Measurements from ENCODE around the gene CWC22.
"Not testable (repeated sequence)": the region's sequence is repeated elsewhere in the genome, so short reads cannot be mapped to it uniquely, and the experiment has no call there.

Gene CWC22

DNA sequence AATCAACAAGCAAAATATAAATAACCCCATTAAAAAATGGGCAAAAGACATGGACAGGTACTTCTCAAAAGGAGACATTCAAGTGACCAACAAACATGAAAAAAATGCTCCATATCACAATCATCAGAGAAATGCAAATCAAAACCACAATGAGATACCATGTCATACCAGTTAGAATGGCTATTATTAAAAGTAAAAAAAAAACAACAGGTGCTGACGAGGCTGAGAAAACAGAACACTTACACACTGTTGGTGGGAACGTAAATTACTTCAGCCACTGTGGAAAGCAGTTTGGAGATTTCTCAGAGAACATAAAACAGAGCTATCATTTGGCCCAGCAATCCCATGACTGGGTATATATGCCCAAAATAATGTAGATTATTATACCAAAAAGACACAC lies 69.1 kb downstream of the CWC22 start:
- Histone ChIP-seq H3K9me3 (ENCODE audit: control insufficient read depth in 5 of 5, low read length in 5 of 5) (no peaks in the 10 kb centered on the region), H3K27ac (ENCODE audit: low read depth, low read length) (no peak overlapping the region), H3K36me3 (ENCODE audit: control insufficient read depth in 5 of 5, insufficient read depth in 5 of 5, low read length in 5 of 5) (peaks cover 0 to 22% (median 4%) of the 10 kb centered on the region in 5 donors), H3K4me3 (ENCODE audit: low read depth in 1 of 5, low read length in 5 of 5) (no peak overlapping the region), H3K9ac (ENCODE audit: low read length in 5 of 5) (no peak overlapping the region), H3K27me3 (ENCODE audit: control insufficient read depth in 5 of 5, insufficient read depth in 4 of 5, low read length in 5 of 5) (no peaks in the 10 kb centered on the region), H3K4me1 (ENCODE audit: control insufficient read depth in 5 of 5, insufficient read depth in 5 of 5, low read length in 5 of 5) (no peaks in the 10 kb centered on the region)

- Histone ChIP-seq H3K9ac (ENCODE audit: low read length in 5 of 5) (no peak overlapping the region), H3K27ac (ENCODE audit: low read depth, low read length) (no peak overlapping the region), H3K4me3 (ENCODE audit: low read depth in 1 of 5, low read length in 5 of 5) (no peak overlapping the region), H3K9me3 (ENCODE audit: control insufficient read depth in 5 of 5, low read length in 5 of 5) (no peaks in the 10 kb centered on the region), H3K36me3 (ENCODE audit: control insufficient read depth in 5 of 5, insufficient read depth in 5 of 5, low read length in 5 of 5) (peaks cover 0 to 13% (median 4%) of the 10 kb centered on the region in 5 donors), H3K27me3 (ENCODE audit: control insufficient read depth in 5 of 5, insufficient read depth in 4 of 5, low read length in 5 of 5) (no peaks in the 10 kb centered on the region), H3K4me1 (ENCODE audit: control insufficient read depth in 5 of 5, insufficient read depth in 5 of 5, low read length in 5 of 5) (peaks cover 0 to 6% (median 0%) of the 10 kb centered on the region in 5 donors)
Measured at GRCh38 chr2:179936654-179937053, 70.4 kb downstream of the CWC22 start.

DNA sequence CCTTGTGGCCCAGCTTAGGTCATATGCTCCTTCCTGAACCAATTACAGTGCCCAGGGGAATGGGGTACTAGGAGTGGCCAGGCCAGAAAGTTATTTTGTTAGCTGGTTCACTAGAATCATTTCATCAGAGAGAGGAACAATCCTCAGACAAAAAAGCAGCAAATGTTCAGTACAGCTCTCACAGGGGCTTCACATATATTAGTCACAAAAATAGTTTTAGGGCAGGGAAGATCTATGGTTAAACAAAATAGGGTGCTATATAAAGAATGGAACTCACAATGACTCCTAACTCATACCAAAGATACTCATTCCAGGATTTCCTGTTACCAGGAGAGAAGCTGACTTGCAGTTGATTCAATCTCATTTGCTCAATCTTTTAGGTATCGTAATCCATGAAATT lies 71.0 kb downstream of the CWC22 start:
- Histone ChIP-seq H3K27me3 (ENCODE audit: control insufficient read depth in 5 of 5, insufficient read depth in 4 of 5, low read length in 5 of 5) (no peaks in the 10 kb centered on the region), H3K9ac (ENCODE audit: low read length in 5 of 5) (no peak overlapping the region), H3K27ac (ENCODE audit: low read depth, low read length) (no peak overlapping the region), H3K36me3 (ENCODE audit: control insufficient read depth in 5 of 5, insufficient read depth in 5 of 5, low read length in 5 of 5) (peaks cover 0 to 13% (median 4%) of the 10 kb centered on the region in 5 donors), H3K4me1 (ENCODE audit: control insufficient read depth in 5 of 5, insufficient read depth in 5 of 5, low read length in 5 of 5) (peaks cover 0 to 6% (median 0%) of the 10 kb centered on the region in 5 donors), H3K4me3 (ENCODE audit: low read depth in 1 of 5, low read length in 5 of 5) (no peak overlapping the region), H3K9me3 (ENCODE audit: control insufficient read depth in 5 of 5, low read length in 5 of 5) (no peaks in the 10 kb centered on the region)

DNA sequence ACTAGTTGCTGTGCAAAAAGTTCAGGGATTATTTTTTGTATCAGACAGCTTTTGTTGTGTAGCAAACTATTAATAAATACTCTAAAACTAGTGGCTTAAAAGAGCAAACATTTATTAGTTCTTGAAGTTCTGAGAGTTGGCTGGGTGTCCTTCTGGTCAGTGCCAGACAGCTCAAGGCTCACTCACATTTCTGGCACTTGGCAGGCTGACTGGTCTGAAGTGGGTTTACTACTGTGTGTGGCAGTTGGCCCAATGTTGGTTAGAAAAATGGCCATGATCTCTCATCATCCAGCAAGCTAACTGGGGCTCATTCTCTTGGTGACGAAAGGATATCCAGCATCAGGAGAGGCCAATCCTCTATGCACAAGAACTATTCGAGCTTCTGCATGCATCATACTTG lies 74.3 kb downstream of the CWC22 start:
- peaks cover 0 to 13% (median 4%) of the 10 kb centered on the region in 5 donors for H3K36me3 ChIP-seq (ENCODE audit: control insufficient read depth in 5 of 5, insufficient read depth in 5 of 5, low read length in 5 of 5)
- no peak overlapping the region for H3K9ac ChIP-seq (ENCODE audit: low read length in 5 of 5)
- H3K4me3 ChIP-seq (ENCODE audit: low read depth in 1 of 5, low read length in 5 of 5), result no peak overlapping the region
- no peaks in the 10 kb centered on the region for H3K9me3 ChIP-seq (ENCODE audit: control insufficient read depth in 5 of 5, low read length in 5 of 5)
- no peaks in the 10 kb centered on the region for H3K27me3 ChIP-seq (ENCODE audit: control insufficient read depth in 5 of 5, insufficient read depth in 4 of 5, low read length in 5 of 5)
- peaks cover 0 to 6% (median 0%) of the 10 kb centered on the region in 5 donors for H3K4me1 ChIP-seq (ENCODE audit: control insufficient read depth in 5 of 5, insufficient read depth in 5 of 5, low read length in 5 of 5)
- H3K27ac ChIP-seq (ENCODE audit: low read depth, low read length), result no peak overlapping the region

GRCh38 chr2:179931502-179931901 lies 75.6 kb downstream of the CWC22 start:
- H3K9me3 ChIP-seq (ENCODE audit: control insufficient read depth in 5 of 5, low read length in 5 of 5), result peaks cover 0 to 3% (median 0%) of the 10 kb centered on the region in 5 donors
- H3K4me1 ChIP-seq (ENCODE audit: control insufficient read depth in 5 of 5, insufficient read depth in 5 of 5, low read length in 5 of 5), result peaks cover 0 to 6% (median 0%) of the 10 kb centered on the region in 5 donors
- no peaks in the 10 kb centered on the region for H3K27me3 ChIP-seq (ENCODE audit: control insufficient read depth in 5 of 5, insufficient read depth in 4 of 5, low read length in 5 of 5)
- no peak overlapping the region for H3K27ac ChIP-seq (ENCODE audit: low read depth, low read length)
- no peak overlapping the region for H3K4me3 ChIP-seq (ENCODE audit: low read depth in 1 of 5, low read length in 5 of 5)
- H3K9ac ChIP-seq (ENCODE audit: low read length in 5 of 5), result no peak overlapping the region
- H3K36me3 ChIP-seq (ENCODE audit: control insufficient read depth in 5 of 5, insufficient read depth in 5 of 5, low read length in 5 of 5), result peaks cover 0 to 10% (median 4%) of the 10 kb centered on the region in 5 donors

- H3K27me3 ChIP-seq (ENCODE audit: control insufficient read depth in 5 of 5, insufficient read depth in 4 of 5, low read length in 5 of 5); H3K9me3 ChIP-seq (ENCODE audit: control insufficient read depth in 5 of 5, low read length in 5 of 5); H3K4me1 ChIP-seq (ENCODE audit: control insufficient read depth in 5 of 5, insufficient read depth in 5 of 5, low read length in 5 of 5); H3K9ac ChIP-seq (ENCODE audit: low read length in 5 of 5); H3K27ac ChIP-seq (ENCODE audit: low read depth, low read length); H3K4me3 ChIP-seq (ENCODE audit: low read depth in 1 of 5, low read length in 5 of 5): not testable (repeated sequence)
- H3K36me3 ChIP-seq (ENCODE audit: control insufficient read depth in 5 of 5, insufficient read depth in 5 of 5, low read length in 5 of 5), result peaks cover 0 to 10% (median 4%) of the 10 kb centered on the region in 5 donors
Measured at GRCh38 chr2:179929997-179930396, 77.1 kb downstream of the CWC22 start.

GRCh38 chr2:179927041-179927440 lies 80.1 kb downstream of the CWC22 start:
- Histone ChIP-seq H3K27me3 (ENCODE audit: control insufficient read depth in 5 of 5, insufficient read depth in 4 of 5, low read length in 5 of 5) (no peaks in the 10 kb centered on the region), H3K27ac (ENCODE audit: low read depth, low read length) (no peak overlapping the region), H3K4me3 (ENCODE audit: low read depth in 1 of 5, low read length in 5 of 5) (no peak overlapping the region), H3K9ac (ENCODE audit: low read length in 5 of 5) (no peak overlapping the region), H3K36me3 (ENCODE audit: control insufficient read depth in 5 of 5, insufficient read depth in 5 of 5, low read length in 5 of 5) (no peaks in the 10 kb centered on the region), H3K4me1 (ENCODE audit: control insufficient read depth in 5 of 5, insufficient read depth in 5 of 5, low read length in 5 of 5) (no peaks in the 10 kb centered on the region), H3K9me3 (ENCODE audit: control insufficient read depth in 5 of 5, low read length in 5 of 5) (peaks cover 0 to 8% (median 6%) of the 10 kb centered on the region in 5 donors)

DNA sequence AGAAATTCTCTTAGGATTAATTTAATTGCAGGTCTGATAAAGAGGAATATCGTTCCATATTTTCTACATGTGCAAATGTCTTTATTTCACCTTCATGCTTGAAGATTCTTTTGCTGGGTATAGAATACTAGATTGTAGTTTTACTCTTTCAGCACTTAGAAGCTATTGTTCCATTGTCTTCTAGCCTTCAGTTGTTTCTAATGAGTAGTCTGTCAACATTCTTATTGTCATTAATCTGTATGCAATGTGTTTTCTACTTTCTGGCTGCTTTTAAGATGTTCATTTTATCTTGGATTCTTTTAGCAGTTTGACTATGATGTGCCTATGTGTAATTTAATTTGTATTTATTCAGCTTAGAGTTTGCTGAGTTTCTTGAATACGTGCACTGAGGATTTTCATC lies 81.4 kb downstream of the CWC22 start:
- H3K27ac ChIP-seq (ENCODE audit: low read depth, low read length), result no peak overlapping the region
- no peak overlapping the region for H3K4me3 ChIP-seq (ENCODE audit: low read depth in 1 of 5, low read length in 5 of 5)
- H3K9ac ChIP-seq (ENCODE audit: low read length in 5 of 5), result no peak overlapping the region
- no peaks in the 10 kb centered on the region for H3K4me1 ChIP-seq (ENCODE audit: control insufficient read depth in 5 of 5, insufficient read depth in 5 of 5, low read length in 5 of 5)
- peaks cover 0 to 8% (median 6%) of the 10 kb centered on the region in 5 donors for H3K9me3 ChIP-seq (ENCODE audit: control insufficient read depth in 5 of 5, low read length in 5 of 5)
- H3K27me3 ChIP-seq (ENCODE audit: control insufficient read depth in 5 of 5, insufficient read depth in 4 of 5, low read length in 5 of 5), result no peaks in the 10 kb centered on the region
- no peaks in the 10 kb centered on the region for H3K36me3 ChIP-seq (ENCODE audit: control insufficient read depth in 5 of 5, insufficient read depth in 5 of 5, low read length in 5 of 5)

DNA sequence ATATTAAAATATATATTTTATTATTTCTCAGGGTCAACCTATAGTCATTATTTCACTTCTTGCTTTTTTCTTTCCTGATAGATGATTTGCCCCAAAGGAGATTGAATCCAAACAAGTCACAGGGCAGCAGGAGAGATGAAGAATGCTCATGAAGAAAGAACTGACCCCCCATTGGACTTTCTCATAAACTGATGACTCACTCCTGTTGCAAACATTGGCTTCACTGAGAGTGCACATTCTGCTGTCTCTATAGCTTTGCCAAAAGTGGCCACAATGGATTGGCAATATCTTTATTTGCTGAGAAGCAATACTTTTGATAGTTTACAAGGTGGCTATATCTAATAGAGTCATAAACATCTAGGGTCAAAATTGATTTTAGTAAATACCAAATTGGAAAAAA lies 89.8 kb downstream of the CWC22 start:
- Histone ChIP-seq H3K27me3 (ENCODE audit: control insufficient read depth in 5 of 5, insufficient read depth in 4 of 5, low read length in 5 of 5) (no peaks in the 10 kb centered on the region), H3K27ac (ENCODE audit: low read depth, low read length) (no peak overlapping the region), H3K9me3 (ENCODE audit: control insufficient read depth in 5 of 5, low read length in 5 of 5) (no peaks in the 10 kb centered on the region), H3K36me3 (ENCODE audit: control insufficient read depth in 5 of 5, insufficient read depth in 5 of 5, low read length in 5 of 5) (peaks cover 0 to 4% (median 0%) of the 10 kb centered on the region in 5 donors), H3K4me1 (ENCODE audit: control insufficient read depth in 5 of 5, insufficient read depth in 5 of 5, low read length in 5 of 5) (no peaks in the 10 kb centered on the region), H3K4me3 (ENCODE audit: low read depth in 1 of 5, low read length in 5 of 5) (no peak overlapping the region), H3K9ac (ENCODE audit: low read length in 5 of 5) (no peak overlapping the region)

- Histone ChIP-seq H3K4me1 (ENCODE audit: control insufficient read depth in 5 of 5, insufficient read depth in 5 of 5, low read length in 5 of 5) (no peaks in the 10 kb centered on the region), H3K27me3 (ENCODE audit: control insufficient read depth in 5 of 5, insufficient read depth in 4 of 5, low read length in 5 of 5) (no peaks in the 10 kb centered on the region), H3K27ac (ENCODE audit: low read depth, low read length) (no peak overlapping the region), H3K9ac (ENCODE audit: low read length in 5 of 5) (no peak overlapping the region), H3K4me3 (ENCODE audit: low read depth in 1 of 5, low read length in 5 of 5) (no peak overlapping the region), H3K9me3 (ENCODE audit: control insufficient read depth in 5 of 5, low read length in 5 of 5) (no peaks in the 10 kb centered on the region), H3K36me3 (ENCODE audit: control insufficient read depth in 5 of 5, insufficient read depth in 5 of 5, low read length in 5 of 5) (peaks cover 0 to 4% (median 0%) of the 10 kb centered on the region in 5 donors)
Measured at GRCh38 chr2:179915395-179915992, 91.6 kb downstream of the CWC22 start.
